Measurements from ENCODE around the gene LRMDA. TPM values are rescaled to one million over a fixed set of nuclear protein-coding genes. Genes with fewer than 3 reads are reported as not detected.
A peak's percentile ranks its signal among the peaks of the same experiment; 100 is the strongest.

The LRMDA gene
- total RNA-seq, 1 donor from 2014 or later = 0.96 TPM

DNA sequence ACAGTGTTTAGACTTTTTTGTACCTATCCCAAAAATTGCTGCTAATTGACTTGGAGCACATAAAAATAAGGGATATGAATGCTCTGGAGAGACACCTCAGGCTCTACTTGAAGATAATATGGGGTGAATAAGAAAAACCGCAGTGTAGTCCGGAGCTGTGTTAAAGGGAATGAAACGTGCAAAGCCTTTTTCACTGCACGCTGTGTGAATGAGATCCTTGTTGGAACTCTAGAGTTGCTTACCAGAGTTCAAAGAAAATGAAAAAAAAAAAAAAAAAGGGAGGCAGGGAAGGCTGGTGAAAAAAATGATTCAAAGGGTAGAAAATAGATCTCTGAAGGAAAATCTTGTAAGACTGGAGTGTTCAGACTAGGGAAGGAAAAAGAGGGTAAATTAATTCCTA lies 226.6 kb downstream of the LRMDA start:
- Histone ChIP-seq H3K4me1 (peaks cover 12 to 65% of the 10 kb centered on the region in 2 donors), H3K36me3 (no peaks in the 10 kb centered on the region), H3K27ac (peak overlapping the region; percentile 42 to 89), H3K9me3 (no peaks in the 10 kb centered on the region), H3K4me3 (no peak overlapping the region), H3K27me3 (no peaks in the 10 kb centered on the region)
- DNase-seq (ENCODE audit: low spot score in 2 of 2) = no peak
- intact Hi-C loops (cut with DNase I) = loop anchor here (5.0 to 10.0 kb wide), 3 partner anchors 377 to 1357 kb away; no protein-coding TSS in a partner anchor
- TF ChIP-seq, protein P1, sequence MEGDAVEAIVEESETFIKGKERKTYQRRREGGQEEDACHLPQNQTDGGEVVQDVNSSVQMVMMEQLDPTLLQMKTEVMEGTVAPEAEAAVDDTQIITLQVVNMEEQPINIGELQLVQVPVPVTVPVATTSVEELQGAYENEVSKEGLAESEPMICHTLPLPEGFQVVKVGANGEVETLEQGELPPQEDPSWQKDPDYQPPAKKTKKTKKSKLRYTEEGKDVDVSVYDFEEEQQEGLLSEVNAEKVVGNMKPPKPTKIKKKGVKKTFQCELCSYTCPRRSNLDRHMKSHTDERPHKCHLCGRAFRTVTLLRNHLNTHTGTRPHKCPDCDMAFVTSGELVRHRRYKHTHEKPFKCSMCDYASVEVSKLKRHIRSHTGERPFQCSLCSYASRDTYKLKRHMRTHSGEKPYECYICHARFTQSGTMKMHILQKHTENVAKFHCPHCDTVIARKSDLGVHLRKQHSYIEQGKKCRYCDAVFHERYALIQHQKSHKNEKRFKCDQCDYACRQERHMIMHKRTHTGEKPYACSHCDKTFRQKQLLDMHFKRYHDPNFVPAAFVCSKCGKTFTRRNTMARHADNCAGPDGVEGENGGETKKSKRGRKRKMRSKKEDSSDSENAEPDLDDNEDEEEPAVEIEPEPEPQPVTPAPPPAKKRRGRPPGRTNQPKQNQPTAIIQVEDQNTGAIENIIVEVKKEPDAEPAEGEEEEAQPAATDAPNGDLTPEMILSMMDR (IDR thresholded peaks at IDR 0.05) = no peak

DNA sequence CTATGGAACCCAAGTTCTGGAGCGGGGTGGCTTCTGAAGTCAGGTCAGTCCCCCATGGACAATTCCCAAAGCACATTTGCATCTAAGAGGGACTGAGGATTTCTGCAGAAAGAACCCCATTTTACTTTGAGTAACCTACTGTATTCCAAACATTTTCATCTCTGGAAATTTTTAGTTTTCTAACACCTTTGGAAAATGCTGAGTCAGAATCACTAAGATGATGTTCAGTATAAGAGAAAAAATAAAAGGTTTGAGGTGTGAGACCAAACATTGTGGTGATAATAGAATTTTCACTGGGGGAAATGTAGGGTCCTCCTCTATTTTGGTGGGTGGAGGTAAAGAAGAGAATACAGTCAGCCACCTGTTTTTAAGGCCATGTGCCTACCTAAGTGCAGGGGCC lies 227.1 kb downstream of the LRMDA start:
- peaks cover 12 to 67% of the 10 kb centered on the region in 2 donors for H3K4me1 ChIP-seq
- no peaks in the 10 kb centered on the region for H3K36me3 ChIP-seq
- H3K4me3 ChIP-seq = no peak overlapping the region
- TF ChIP-seq, protein P1 (IDR thresholded peaks at IDR 0.05) = no peak
- peak overlapping the region; percentile 19 to 89 for H3K27ac ChIP-seq
- H3K9me3 ChIP-seq = no peaks in the 10 kb centered on the region
- DNase-seq (ENCODE audit: low spot score in 2 of 2) = no peak
- intact Hi-C loops (cut with DNase I) = loop anchor here (5.0 to 10.0 kb wide), 3 partner anchors 376 to 1356 kb away; no protein-coding TSS in a partner anchor
- H3K27me3 ChIP-seq = no peaks in the 10 kb centered on the region

- Histone ChIP-seq H3K36me3 (no peaks in the 10 kb centered on the region), H3K4me1 (peaks cover 7 to 70% of the 10 kb centered on the region in 2 donors), H3K9me3 (no peaks in the 10 kb centered on the region), H3K27me3 (no peaks in the 10 kb centered on the region), H3K4me3 (no peak overlapping the region), H3K27ac (peak overlapping the region; percentile 19 to 89)
- intact Hi-C loops (cut with DNase I) = loop anchor here (5.0 to 10.0 kb wide), 3 partner anchors 376 to 1356 kb away; no protein-coding TSS in a partner anchor
- TF ChIP-seq, protein P1 (IDR thresholded peaks at IDR 0.05) = no peak
- DNase-seq (ENCODE audit: low spot score in 2 of 2) = no peak
Observed at GRCh38 chr10:75658915-75659314, 227.5 kb downstream of the LRMDA start.

DNA sequence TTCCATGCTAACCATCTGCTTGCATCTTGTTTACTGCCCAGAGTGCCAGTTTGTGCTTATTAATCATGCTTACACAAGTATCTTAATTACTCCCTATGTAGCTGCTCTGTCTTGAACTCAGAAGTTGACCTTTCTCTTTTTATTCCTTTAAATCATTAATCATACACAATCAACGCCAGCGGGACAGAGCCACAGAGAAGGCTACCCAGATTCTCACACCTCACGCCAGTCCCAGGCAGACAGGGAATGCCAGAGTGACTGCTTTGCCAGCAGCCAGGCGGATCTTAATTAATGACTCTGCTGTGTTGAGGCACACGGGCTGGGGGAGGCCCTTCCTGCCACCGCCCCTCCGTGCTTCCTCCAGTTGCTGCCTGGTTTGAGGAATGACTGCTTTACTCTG lies 229.4 kb downstream of the LRMDA start:
- TF ChIP-seq, protein P1 (IDR thresholded peaks at IDR 0.05) = no peak
- Histone ChIP-seq H3K9me3 (no peaks in the 10 kb centered on the region), H3K4me1 (peaks cover 7 to 69% of the 10 kb centered on the region in 2 donors), H3K27ac (peak overlapping the region; percentile 74 to 89), H3K36me3 (no peaks in the 10 kb centered on the region), H3K27me3 (no peaks in the 10 kb centered on the region), H3K4me3 (no peak overlapping the region)
- peak in 1 of 2 donors; percentile 71 for DNase-seq (ENCODE audit: low spot score in 2 of 2)
- intact Hi-C loops (cut with DNase I) = no loop called here

GRCh38 chr10:75662715-75663114 lies 231.3 kb downstream of the LRMDA start:
- Histone ChIP-seq H3K27ac (peak overlapping the region; percentile 87 to 89), H3K36me3 (no peaks in the 10 kb centered on the region), H3K27me3 (no peaks in the 10 kb centered on the region), H3K4me3 (no peak overlapping the region), H3K9me3 (no peaks in the 10 kb centered on the region), H3K4me1 (peaks cover 0 to 65% of the 10 kb centered on the region in 2 donors)
- intact Hi-C loops (cut with DNase I) = no loop called here
- TF ChIP-seq, protein P1 (IDR thresholded peaks at IDR 0.05) = no peak
- DNase-seq (ENCODE audit: low spot score in 2 of 2) = peak in 1 of 2 donors; percentile 88

All from ascending aorta (tissue), 2 donors.